ENCODE results near the gene CAMSAP2. TPM values are rescaled to one million over a fixed set of nuclear protein-coding genes. Genes with fewer than 3 reads are reported as not detected.

Gene CAMSAP2
- total RNA-seq, 1 donor, result 50.3 TPM

DNA sequence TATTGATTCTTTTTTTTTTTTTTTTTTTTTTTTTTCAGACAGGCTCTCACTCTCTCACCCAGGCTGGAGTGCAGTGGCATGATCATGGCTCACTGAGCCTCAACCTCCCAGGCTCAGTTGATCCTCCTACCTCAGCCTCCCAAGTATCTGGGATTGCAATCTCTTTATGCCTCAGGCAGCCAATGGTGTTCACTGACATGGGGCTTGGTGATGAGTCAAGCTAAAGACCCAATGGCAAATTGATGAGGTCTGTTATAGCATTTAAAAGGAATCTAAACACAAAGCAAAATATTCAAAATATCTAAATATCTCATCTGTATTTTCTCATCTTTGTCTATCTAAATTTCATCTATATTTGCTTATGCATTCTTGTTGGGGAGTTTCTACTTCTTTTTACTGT is 30.5 kb upstream of the CAMSAP2 start:
- Histone ChIP-seq H3K4me2 (ENCODE audit: insufficient read depth, low read length) (no peak overlapping the region), H3K27ac (ENCODE audit: low read depth, low read length) (no peak overlapping the region), H2AFZ (ENCODE audit: low read length) (no peak overlapping the region), H4K20me1 (ENCODE audit: insufficient read depth, low read length) (no peaks in the 10 kb centered on the region), H3K27me3 (ENCODE audit: insufficient read depth, low read length) (peaks cover 2% of the 10 kb centered on the region), H3K36me3 (ENCODE audit: insufficient read depth, low read length) (no peaks in the 10 kb centered on the region), H3K4me1 (ENCODE audit: insufficient read depth, low read length) (no peaks in the 10 kb centered on the region), H3K9me3 (ENCODE audit: low read depth, low read length) (no peaks in the 10 kb centered on the region), H3K4me3 (ENCODE audit: insufficient read depth, low read length) (no peak overlapping the region), H3K79me2 (ENCODE audit: insufficient read depth, low read length) (no peaks in the 10 kb centered on the region)
- TF ChIP-seq, protein P1, sequence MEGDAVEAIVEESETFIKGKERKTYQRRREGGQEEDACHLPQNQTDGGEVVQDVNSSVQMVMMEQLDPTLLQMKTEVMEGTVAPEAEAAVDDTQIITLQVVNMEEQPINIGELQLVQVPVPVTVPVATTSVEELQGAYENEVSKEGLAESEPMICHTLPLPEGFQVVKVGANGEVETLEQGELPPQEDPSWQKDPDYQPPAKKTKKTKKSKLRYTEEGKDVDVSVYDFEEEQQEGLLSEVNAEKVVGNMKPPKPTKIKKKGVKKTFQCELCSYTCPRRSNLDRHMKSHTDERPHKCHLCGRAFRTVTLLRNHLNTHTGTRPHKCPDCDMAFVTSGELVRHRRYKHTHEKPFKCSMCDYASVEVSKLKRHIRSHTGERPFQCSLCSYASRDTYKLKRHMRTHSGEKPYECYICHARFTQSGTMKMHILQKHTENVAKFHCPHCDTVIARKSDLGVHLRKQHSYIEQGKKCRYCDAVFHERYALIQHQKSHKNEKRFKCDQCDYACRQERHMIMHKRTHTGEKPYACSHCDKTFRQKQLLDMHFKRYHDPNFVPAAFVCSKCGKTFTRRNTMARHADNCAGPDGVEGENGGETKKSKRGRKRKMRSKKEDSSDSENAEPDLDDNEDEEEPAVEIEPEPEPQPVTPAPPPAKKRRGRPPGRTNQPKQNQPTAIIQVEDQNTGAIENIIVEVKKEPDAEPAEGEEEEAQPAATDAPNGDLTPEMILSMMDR (IDR thresholded peaks at IDR 0.05; ENCODE audit: extremely low read depth, low read depth, low read length), result no peak
- no peak for DNase-seq (ENCODE audit: insufficient read length, low spot score, missing footprints)

DNA sequence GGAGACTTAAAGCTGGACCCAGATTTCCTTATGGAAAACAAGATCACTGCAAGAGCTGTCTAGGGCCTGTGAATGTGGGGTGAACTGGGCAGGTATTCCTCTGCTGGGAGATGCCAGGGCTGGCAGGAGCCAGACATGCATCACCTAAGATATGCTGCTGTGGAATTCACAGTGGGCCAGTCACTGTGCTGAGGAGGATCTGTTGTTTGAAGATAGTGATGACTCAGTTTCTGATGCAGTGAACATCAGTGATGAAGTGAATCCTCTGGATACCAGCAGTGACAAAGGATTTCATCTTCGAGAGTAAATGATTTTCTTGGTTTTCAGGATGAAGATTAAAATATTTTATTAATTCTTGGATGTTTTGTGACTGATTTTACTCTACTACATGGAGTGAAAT is 29.9 kb upstream of the CAMSAP2 start:
- H4K20me1 ChIP-seq (ENCODE audit: insufficient read depth, low read length), result no peaks in the 10 kb centered on the region
- H3K4me1 ChIP-seq (ENCODE audit: insufficient read depth, low read length), result no peaks in the 10 kb centered on the region
- TF ChIP-seq, protein P1 (IDR thresholded peaks at IDR 0.05; ENCODE audit: extremely low read depth, low read depth, low read length), result no peak
- no peak overlapping the region for H3K4me3 ChIP-seq (ENCODE audit: insufficient read depth, low read length)
- no peak overlapping the region for H3K4me2 ChIP-seq (ENCODE audit: insufficient read depth, low read length)
- H3K36me3 ChIP-seq (ENCODE audit: insufficient read depth, low read length), result no peaks in the 10 kb centered on the region
- no peak overlapping the region for H2AFZ ChIP-seq (ENCODE audit: low read length)
- H3K27ac ChIP-seq (ENCODE audit: low read depth, low read length), result no peak overlapping the region
- DNase-seq (ENCODE audit: insufficient read length, low spot score, missing footprints), result peak; percentile 43
- H3K79me2 ChIP-seq (ENCODE audit: insufficient read depth, low read length), result no peaks in the 10 kb centered on the region
- peaks cover 2% of the 10 kb centered on the region for H3K27me3 ChIP-seq (ENCODE audit: insufficient read depth, low read length)
- no peaks in the 10 kb centered on the region for H3K9me3 ChIP-seq (ENCODE audit: low read depth, low read length)

DNA sequence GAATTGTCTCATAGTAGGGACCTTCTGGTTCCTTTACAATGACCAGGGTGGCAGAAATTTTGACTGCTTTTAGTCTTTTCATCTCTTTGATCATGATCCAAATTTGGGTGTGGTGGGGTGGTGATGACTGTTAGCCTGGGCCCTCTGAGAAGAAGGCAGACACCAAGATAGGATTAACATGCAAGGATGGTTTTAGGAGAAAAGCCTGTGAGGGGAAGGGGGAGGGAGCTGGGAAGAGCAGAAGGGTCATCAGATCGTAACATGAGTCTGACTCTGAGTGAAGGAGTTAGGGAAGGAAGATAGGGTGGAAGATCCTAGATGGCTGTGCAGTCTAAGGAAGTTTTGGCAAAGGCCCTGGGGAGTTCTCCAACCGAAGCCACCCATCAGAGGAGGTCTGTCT is 28.5 kb upstream of the CAMSAP2 start:
- H2AFZ ChIP-seq (ENCODE audit: low read length), result no peak overlapping the region
- no peaks in the 10 kb centered on the region for H3K36me3 ChIP-seq (ENCODE audit: insufficient read depth, low read length)
- no peak for DNase-seq (ENCODE audit: insufficient read length, low spot score, missing footprints)
- H3K4me2 ChIP-seq (ENCODE audit: insufficient read depth, low read length), result no peak overlapping the region
- no peaks in the 10 kb centered on the region for H4K20me1 ChIP-seq (ENCODE audit: insufficient read depth, low read length)
- H3K9me3 ChIP-seq (ENCODE audit: low read depth, low read length), result no peaks in the 10 kb centered on the region
- H3K4me3 ChIP-seq (ENCODE audit: insufficient read depth, low read length), result no peak overlapping the region
- peaks cover 2% of the 10 kb centered on the region for H3K27me3 ChIP-seq (ENCODE audit: insufficient read depth, low read length)
- no peaks in the 10 kb centered on the region for H3K4me1 ChIP-seq (ENCODE audit: insufficient read depth, low read length)
- H3K27ac ChIP-seq (ENCODE audit: low read depth, low read length), result no peak overlapping the region
- TF ChIP-seq, protein P1 (IDR thresholded peaks at IDR 0.05; ENCODE audit: extremely low read depth, low read depth, low read length), result no peak
- no peaks in the 10 kb centered on the region for H3K79me2 ChIP-seq (ENCODE audit: insufficient read depth, low read length)

DNA sequence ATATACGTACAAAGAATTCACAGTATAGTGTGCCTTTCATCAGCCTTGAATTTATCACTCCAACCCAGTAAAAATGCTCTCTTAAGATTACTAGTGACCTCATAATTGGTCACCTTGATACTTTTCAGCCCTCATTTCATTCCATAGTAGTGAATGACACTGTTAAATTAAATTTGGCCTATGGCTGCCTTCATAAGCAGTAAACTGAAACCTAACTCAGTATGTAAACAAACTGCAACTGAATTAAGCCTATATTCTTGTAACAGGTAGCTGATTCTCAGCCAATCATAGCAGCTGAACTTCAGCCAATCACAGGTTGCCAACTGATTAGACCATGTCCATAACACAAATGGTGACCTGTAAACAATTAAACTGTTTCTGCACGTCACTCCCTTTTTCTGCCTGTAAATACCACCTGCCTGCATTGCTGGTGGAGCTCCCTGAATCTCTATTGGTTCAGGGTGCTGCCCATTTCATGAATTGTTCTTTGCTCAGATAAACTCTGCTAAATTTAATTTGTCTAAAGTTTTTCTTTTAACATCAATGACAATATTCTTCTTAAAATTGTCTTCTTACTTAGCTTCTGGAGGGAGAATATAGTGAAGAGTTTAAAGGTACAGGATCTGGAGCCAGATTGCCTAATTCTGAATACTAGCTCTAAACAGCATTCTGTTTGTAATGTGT is 24.0 kb upstream of the CAMSAP2 start:
- Histone ChIP-seq H3K27me3 (ENCODE audit: insufficient read depth, low read length) (no peaks in the 10 kb centered on the region), H3K4me3 (ENCODE audit: insufficient read depth, low read length) (no peak overlapping the region), H4K20me1 (ENCODE audit: insufficient read depth, low read length) (no peaks in the 10 kb centered on the region), H3K4me2 (ENCODE audit: insufficient read depth, low read length) (no peak overlapping the region), H3K9me3 (ENCODE audit: low read depth, low read length) (no peaks in the 10 kb centered on the region), H3K36me3 (ENCODE audit: insufficient read depth, low read length) (no peaks in the 10 kb centered on the region), H3K27ac (ENCODE audit: low read depth, low read length) (no peak overlapping the region), H3K79me2 (ENCODE audit: insufficient read depth, low read length) (no peaks in the 10 kb centered on the region), H2AFZ (ENCODE audit: low read length) (no peak overlapping the region), H3K4me1 (ENCODE audit: insufficient read depth, low read length) (no peaks in the 10 kb centered on the region)
- no peak for DNase-seq (ENCODE audit: insufficient read length, low spot score, missing footprints)
- TF ChIP-seq, protein P1 (IDR thresholded peaks at IDR 0.05; ENCODE audit: extremely low read depth, low read depth, low read length), result no peak

Data from osteoblast (primary cell).